ENCODE results near the gene SRBD1.

GRCh38 chr2:45585267-45585861, 25.7 kb downstream of the SRBD1 start:
- TF ChIP-seq CTCF (conservative IDR thresholded peaks at IDR 0.05; ENCODE audit: low read depth, low read length) (peak; percentile 83), EZH2 (IDR thresholded peaks at IDR 0.05; ENCODE audit: low read length, unreplicated experiment) (no peak)

Data from PC-3 (cell line).